ENCODE results near the gene CLEC14A. TPM values are rescaled to one million over a fixed set of nuclear protein-coding genes. Genes with fewer than 3 reads are reported as not detected.
A peak's percentile ranks its signal among the peaks of the same experiment; 100 is the strongest.

Gene CLEC14A
- polyA plus RNA-seq (ENCODE audit: insufficient read length) = 24.4 TPM

DNA sequence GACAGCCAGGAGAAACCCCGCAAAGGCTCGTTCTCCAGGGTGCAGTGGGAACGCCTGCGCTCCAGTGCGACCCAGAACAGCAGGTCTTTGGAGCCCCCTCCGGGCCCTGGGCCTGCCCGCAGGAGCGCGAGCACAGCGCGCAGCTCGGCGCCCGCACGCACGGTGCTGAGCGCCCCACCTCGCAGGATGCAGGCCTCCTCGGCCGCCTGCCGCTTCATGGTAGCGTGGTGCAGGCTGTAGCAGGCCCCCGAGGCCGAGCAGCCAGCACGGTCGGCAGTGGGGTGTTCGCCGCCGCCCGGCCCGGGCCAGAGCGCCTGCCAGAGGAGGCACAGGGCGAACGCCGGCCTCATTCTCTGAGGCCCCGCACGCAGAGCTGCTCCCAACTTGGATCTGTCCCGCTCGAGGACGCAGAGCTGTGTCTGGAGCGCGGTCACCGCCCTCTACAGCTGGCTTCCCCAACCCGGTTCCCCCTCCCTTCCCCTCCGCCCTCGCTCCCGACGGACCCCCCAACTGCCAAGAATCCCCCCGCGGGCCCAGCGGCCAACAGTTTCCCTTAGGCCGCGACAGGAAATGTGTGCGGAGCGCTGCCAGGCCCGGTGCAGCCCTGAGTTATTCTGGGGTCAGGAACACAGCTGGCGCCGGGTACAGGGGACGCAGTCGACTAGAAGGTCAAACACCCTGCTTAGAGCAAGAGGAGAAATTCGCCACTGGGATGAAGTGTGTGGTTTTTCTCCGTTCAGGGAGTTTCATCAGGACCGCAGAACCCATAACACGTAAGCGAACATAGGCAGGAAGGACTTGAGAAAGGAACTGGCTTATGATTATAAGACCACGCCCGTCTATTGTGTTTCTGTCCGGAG, at the start of gene CLEC14A:
Gene CLEC14A, minus strand, starts transcription at position 421 of the 860 bp plus-strand sequence. Its CDS starts 71 bp downstream, at position 350.
- peak; percentile 77 for DNase-seq

- no peak for DNase-seq
Measured at GRCh38 chr14:38302966-38303365, 47.1 kb upstream of the CLEC14A start.

DNA sequence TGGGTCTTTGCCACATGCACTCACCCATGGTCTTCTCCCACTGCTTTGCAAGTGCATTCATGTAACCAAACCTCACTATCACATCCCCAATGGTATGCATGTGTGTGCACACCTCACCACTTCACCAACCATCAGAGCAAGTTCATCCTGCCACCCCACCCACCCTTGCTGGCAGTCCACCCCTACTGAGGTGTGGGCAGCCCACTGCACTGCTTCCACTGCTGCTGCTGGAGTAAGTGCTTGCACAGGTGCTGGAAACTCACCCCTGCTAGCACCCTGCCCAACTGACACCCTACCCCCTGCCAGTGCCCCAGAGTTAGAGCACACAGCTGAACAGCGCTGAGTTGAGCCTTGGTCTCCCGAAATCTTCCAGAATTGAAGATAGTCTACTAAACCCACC, 46.1 kb upstream of the CLEC14A start:
- DNase-seq = no peak

- no peak for DNase-seq
Measured at GRCh38 chr14:38297681-38298080, 41.8 kb upstream of the CLEC14A start.

DNA sequence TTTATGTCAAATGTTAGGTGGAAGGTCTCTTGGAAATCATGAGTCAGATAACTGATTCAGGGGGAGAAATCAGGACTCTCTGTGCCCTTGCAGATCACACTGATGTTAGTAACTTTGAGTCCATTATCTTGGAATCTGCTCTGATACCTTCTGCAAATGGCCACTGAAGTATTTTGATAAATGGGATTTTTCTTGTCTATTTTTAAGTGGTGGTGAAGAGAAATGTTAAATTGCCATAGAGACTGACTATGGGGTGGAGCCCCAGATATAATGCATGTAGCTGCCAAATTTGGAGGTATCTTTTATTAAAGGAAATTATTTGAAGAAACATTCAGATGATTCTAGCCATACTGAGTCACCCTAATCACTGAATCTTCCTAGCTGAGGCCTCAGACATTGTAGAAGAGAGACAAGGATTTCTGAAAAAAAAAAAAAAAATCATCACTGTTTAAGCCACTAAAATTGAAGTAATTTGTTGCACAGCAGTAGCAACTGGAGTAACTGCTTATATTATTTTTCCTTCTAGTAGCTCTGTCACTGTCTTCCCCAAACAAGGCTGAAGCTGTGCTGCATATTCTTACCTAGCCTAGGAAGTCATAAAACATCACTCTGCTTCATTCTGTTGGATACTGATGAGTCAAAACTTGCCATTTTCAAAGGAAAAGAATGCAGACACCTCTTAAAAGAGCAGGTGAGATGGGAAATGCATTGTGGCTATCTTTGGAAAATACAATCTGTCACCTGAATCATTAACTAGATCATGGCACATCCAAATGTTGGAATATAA, 36.0 kb upstream of the CLEC14A start:
- no peak for DNase-seq

DNA sequence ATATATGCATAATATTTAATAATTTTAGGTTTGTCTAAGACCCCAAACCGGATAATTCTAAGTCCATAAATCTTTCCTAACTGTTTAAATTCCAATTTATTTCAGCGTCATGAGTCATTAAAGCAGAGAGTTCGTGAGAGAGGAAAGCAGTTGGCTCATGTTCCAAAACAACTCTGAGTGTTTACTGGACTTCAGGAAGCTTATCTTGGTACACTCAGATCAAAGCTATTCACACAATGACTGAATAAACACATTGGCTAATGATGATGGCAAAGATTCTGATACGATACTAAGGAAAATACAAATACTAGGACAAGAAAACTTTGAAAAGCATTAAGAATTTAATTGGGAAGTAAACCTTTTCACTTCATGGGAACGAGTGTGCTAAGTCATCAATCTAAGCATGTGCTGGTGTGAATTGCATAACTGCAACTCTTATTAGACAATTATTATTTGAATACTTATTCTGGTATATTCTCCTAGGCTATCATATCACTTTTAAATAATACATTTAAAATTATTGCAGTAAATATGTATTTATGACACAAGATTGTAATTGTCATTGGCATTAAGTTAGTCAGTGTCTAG, 34.8 kb upstream of the CLEC14A start:
- DNase-seq = no peak

DNA sequence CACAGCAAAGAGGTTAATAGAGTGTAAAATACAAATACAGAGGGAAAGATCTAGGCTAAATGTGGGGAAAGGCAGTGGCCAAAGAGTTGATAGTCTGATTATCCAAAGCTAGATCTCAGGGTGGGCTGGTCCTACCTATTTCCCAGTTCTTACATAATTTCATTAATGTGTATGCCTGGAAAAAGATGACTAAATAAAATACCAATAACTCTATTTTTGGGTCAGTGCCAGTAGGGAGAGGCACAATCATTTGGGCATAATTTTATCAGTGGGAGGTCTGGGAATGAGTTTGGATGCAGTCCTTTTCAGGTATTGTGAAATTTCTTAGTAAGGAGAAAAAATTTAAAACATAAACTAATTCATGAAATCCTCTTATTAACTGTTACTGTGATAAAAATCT, 30.6 kb upstream of the CLEC14A start:
- no peak for DNase-seq

DNA sequence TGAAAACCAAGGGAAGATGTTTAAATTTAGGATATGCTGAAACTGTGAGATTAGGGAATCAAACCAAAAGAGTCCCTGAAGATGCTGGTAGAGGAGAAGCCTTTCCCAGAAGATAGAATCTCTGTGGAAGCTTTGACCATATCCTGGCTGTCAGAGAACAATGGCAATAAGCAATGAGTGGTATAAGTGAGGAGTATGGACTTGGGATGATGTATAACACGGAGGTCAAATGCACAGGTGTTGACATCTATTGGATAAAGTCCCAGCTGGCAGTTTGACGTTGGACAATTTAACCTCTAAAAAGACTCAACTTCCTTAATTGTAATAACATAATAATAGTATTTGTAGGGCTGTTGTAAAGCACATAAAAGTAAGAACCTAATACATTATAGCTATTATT, 30.1 kb upstream of the CLEC14A start:
- DNase-seq = no peak

- no peak for DNase-seq
Measured at GRCh38 chr14:38282936-38283335, 27.0 kb upstream of the CLEC14A start.

- DNase-seq = no peak
Measured at GRCh38 chr14:38280081-38280480, 24.2 kb upstream of the CLEC14A start.

DNA sequence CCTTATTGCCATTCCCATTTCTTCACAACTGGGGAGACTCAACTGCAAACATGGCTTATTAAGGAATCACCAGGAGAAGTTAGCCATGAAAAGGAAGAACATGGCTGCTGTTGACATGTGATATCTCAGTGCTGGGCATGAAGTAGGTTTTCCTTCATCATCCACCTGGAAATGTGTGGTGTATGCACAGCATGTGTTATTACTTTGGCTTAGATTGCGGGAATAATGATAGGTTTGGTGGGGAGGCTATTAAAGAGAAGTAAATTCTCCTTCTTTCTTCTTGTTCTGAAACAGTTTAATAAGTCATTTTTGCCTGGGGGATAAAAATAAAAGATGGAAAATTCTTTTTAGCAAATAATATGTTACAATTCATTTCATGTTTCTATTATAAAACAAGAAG, 23.7 kb upstream of the CLEC14A start:
- no peak for DNase-seq

DNA sequence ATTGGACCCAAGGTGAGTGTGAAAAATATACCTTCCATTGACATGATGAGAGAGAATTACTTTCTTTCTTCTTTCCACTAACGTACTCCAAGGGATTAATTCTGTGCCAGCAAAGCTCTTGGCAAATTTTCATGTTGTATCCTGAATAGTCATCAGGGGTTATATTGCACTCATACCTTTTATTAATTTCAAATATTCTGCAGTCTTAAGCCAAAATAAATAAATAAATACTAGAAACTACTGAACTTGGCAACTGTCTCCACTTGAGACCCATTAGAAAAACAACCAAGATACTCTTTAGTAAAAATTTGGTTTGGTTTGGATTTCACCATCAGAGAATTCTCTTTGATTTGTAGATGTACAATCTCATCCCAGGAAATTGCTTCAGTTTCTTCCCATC, 22.1 kb upstream of the CLEC14A start:
- DNase-seq = no peak

- DNase-seq = no peak
Measured at GRCh38 chr14:38262844-38263243, 7.0 kb upstream of the CLEC14A start.

DNA sequence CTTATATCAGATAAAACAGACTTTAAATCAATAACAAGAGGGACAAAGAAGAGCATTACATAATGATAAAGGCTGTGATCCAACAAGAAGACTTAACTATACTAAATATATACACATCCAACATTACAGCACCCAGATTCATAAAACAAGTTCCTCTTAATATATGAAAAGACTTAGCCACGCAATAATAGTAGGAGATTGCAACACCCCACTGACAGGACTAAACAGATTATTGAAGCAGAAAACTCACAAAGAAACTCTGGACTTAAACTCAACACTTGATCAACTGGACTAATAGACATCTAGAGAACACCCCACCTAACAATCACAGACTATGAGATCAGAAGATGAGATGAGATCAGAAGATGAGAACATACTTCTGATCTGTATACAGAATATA, 5.7 kb upstream of the CLEC14A start:
- no peak for DNase-seq

- DNase-seq = no peak
Measured at GRCh38 chr14:38257507-38257906, 1.6 kb upstream of the CLEC14A start.

GRCh38 chr14:38256533-38256840, 594 bp upstream of the CLEC14A start:
- no peak for DNase-seq

- peak; percentile 52 for DNase-seq
Measured at GRCh38 chr14:38255408-38255672, 553 bp downstream of the CLEC14A start.

- peak; percentile 6 for DNase-seq
Measured at GRCh38 chr14:38254571-38255407, 1.1 kb downstream of the CLEC14A start.

DNA sequence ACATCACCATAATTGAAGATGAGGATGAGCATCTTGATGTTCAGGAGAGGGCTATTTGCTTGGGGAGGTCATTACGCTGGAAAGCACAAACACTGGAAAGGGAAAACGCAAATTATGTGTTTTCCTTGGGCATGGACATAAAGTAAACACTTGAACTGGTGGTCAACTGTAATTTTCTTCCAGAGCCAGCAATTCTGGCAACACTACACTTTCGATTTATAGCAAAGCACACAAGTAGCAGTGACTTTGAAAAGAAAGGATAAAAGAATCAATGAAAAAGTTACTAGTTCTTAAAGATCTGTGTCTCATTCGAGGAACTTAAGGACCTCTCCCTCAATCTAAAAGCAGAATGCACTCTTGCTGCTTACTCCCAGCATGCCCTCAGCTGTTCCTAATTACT, 2.2 kb downstream of the CLEC14A start:
- DNase-seq = no peak

- no peak for DNase-seq
Measured at GRCh38 chr14:38252066-38252710, 3.7 kb downstream of the CLEC14A start.

GRCh38 chr14:38250331-38250730, 5.6 kb downstream of the CLEC14A start:
- no peak for DNase-seq

DNA sequence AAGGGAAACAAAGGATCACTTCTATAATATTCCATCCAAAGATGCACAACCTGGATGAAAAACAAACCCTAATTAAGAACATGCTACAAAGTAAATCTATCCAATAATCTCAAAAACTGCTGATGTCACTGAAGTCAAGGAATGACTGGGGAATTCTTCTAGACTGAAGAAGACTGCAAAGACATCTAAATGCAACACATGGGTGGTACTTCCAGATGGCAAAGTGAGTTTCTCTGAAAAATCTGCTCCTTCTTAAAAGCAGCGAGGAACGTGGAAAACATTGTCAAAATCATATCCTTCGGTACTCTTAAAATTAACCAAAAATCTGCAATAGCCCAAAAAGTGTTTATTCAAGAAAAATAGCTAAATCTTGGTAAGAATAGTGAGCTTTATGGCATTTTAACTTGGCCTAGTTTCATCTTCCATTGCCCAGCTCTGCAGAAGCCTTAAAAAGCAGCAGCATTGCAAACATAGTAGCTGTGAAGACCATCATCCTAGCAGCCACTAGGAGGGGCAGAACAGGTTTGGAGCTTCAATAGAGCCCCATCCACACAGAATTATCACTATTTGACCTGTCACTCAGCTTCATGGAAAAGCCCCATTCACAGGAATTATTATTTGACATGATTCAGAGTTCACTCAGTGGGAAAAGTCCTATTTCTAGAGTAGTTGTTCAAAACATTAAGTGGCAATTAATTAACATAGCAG, 7.4 kb downstream of the CLEC14A start:
- no peak for DNase-seq

Measured in hindlimb muscle (tissue), 1 donor.